Caco-2 (cell line): ENCODE measurements around the gene FASN. TPM values are rescaled to one million over a fixed set of nuclear protein-coding genes. Genes with fewer than 3 reads are reported as not detected.

Source experiments
- BruUV-seq: library from RNA; stranded (reverse); fragments of 400-500 nt; replicated peaks from 2 replicates; lab custom pipeline; 2021; lab: Mats Ljungman, UMichigan
- CTCF ChIA-PET: fragments of 300-600 bp; sonication (Branson Sonifier 250); formaldehyde crosslinking; loops from one replicate; lab custom pipeline; 2022; ENCODE audit warnings: antibody characterized with exemption; lab: Charles Lee
- POLR2A ChIA-PET: fragments of 300-600 bp; sonication (Branson Sonifier 250); formaldehyde crosslinking; loops from one replicate; lab custom pipeline; 2022; ENCODE audit warnings: antibody characterized with exemption; lab: Charles Lee
- DNase-seq, 2 experiments: peaks; one replicate each; pipeline versions ENCODE4 v3.0.0 to v3.0.0-alpha.2; 2020 to 2022
- H3K27me3 ChIP-seq: replicated peaks from 2 replicates; pipeline ENCODE4 v1.6.0; 2011; ENCODE audit warnings: low read length; ENCODE audit not compliant: control insufficient read depth, insufficient read depth
- H3K36me3 ChIP-seq: 2 replicates; pipeline ENCODE4 v1.5.1; 2011; ENCODE audit warnings: low read length; ENCODE audit not compliant: control insufficient read depth, insufficient read depth
- H3K4me1 ChIP-seq: fragments of 250-450 bp; sonication (Bioruptor Pico); 2 replicates; pipeline ENCODE4 v1.5.1; 2020; ENCODE audit warnings: mild to moderate bottlenecking
- H3K4me3 ChIP-seq: 2 replicates; pipeline ENCODE4 v1.5.1; 2011; ENCODE audit warnings: low read depth, mild to moderate bottlenecking, control low read depth, low read length
- H3K9me3 ChIP-seq: fragments of 250-450 bp; sonication (Bioruptor Pico); 2 replicates; pipeline ENCODE4 v1.5.1; 2020; ENCODE audit warnings: mild to moderate bottlenecking, moderate library complexity
- H3K27ac Mint-ChIP-seq: one replicate; pipeline ENCODE4 v1.8.0; 2022; ENCODE audit warnings: mixed read lengths; ENCODE audit not compliant: unreplicated experiment
- H3K27me3 Mint-ChIP-seq: one replicate; pipeline ENCODE4 v1.8.0; 2022; ENCODE audit warnings: mixed read lengths; ENCODE audit not compliant: insufficient read depth, unreplicated experiment
- H3K36me3 Mint-ChIP-seq: one replicate; pipeline ENCODE4 v1.8.0; 2022; ENCODE audit warnings: mild to moderate bottlenecking, mixed read lengths; ENCODE audit not compliant: insufficient read depth, unreplicated experiment
- H3K4me1 Mint-ChIP-seq: one replicate; pipeline ENCODE4 v1.8.0; 2022; ENCODE audit warnings: low read depth, mixed read lengths; ENCODE audit not compliant: unreplicated experiment
- H3K4me3 Mint-ChIP-seq: one replicate; pipeline ENCODE4 v1.8.0; 2022; ENCODE audit warnings: mild to moderate bottlenecking, moderate library complexity, mixed read lengths; ENCODE audit not compliant: unreplicated experiment
- H3K9me3 Mint-ChIP-seq: one replicate; pipeline ENCODE4 v1.8.0; 2022; ENCODE audit warnings: mixed read lengths; ENCODE audit not compliant: unreplicated experiment
- intact Hi-C: fragments of 100-400 bp; cut with micrococcal nuclease; formaldehyde crosslinking; loops from one replicate; pipeline ENCODE4 v1.10.0; 2022; ENCODE audit not compliant: unreplicated experiment
- total RNA-seq: library from RNA; stranded (reverse); gene quantifications from 2 replicates; pipeline ENCODE4 v1.2.3, GENCODE V29; 2022
- TF ChIP-seq, protein P1 (sequence below), 2 experiments: fragments of 200-600 bp in 1 of 2; IDR thresholded peaks; 1 replicate in 1 of 2; 2 replicates in 1 of 2; pipeline versions ENCODE4 v1.5.1 to v1.8.0; 2011 to 2022; ENCODE audit warnings: antibody characterized with exemption in 1 of 2, control low read depth in 1 of 2, inconsistent platforms in 1 of 2, low read depth in 1 of 2, low read length in 1 of 2, mild to moderate bottlenecking in 1 of 2, moderate library complexity in 1 of 2; ENCODE audit not compliant: insufficient read depth in 1 of 2, severe bottlenecking in 1 of 2, unreplicated experiment in 1 of 2

Gene FASN
- total RNA-seq, 1 experiment from 2014 or later, result 330 TPM

DNA sequence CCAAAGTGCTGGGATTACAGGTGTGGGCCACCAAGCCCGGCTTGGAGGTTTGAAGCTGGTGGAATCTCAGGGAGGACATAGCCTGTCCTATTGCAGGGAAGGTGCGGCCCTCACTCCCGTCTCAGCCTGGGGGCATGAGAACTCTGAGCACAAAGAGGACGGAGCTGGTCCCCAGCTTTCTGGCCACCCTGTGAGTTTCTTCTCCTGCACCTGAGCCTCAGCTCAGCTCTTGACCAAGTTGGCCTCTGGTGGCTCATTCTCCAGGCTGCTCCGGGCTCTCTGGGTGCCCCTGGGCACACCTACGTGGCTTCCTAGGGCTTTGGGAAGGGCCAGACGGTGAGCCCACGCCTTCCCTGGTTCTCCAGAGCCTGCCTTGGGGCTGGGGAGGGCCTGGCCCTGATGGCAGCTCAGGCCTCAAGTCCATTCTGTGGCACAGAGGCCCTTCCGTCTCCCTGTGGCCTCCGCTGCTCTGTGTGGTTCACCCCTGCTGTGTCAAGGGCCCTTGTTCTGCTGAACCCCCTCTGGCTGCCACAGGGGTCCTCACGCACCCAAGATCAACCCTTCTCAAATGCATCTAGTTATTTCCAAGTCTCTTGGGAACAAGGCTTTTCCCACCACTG, 6.9 kb upstream of the FASN start:
- peaks cover 42% of the 10 kb centered on the region for H3K4me1 Mint-ChIP-seq
- peak in 1 of 2 experiments; percentile 11 for DNase-seq
- H3K4me3 Mint-ChIP-seq, result peak overlapping the region; percentile 40
- peak overlapping the region; percentile 87 for H3K27ac Mint-ChIP-seq
- H3K27me3 Mint-ChIP-seq, result no peaks in the 10 kb centered on the region
- intact Hi-C loops, result loop anchor here (2.0 kb wide), 1 partner anchor 72 kb away; no protein-coding TSS in a partner anchor
- TF ChIP-seq, protein P1, sequence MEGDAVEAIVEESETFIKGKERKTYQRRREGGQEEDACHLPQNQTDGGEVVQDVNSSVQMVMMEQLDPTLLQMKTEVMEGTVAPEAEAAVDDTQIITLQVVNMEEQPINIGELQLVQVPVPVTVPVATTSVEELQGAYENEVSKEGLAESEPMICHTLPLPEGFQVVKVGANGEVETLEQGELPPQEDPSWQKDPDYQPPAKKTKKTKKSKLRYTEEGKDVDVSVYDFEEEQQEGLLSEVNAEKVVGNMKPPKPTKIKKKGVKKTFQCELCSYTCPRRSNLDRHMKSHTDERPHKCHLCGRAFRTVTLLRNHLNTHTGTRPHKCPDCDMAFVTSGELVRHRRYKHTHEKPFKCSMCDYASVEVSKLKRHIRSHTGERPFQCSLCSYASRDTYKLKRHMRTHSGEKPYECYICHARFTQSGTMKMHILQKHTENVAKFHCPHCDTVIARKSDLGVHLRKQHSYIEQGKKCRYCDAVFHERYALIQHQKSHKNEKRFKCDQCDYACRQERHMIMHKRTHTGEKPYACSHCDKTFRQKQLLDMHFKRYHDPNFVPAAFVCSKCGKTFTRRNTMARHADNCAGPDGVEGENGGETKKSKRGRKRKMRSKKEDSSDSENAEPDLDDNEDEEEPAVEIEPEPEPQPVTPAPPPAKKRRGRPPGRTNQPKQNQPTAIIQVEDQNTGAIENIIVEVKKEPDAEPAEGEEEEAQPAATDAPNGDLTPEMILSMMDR (IDR thresholded peaks at IDR 0.05; ENCODE audit: insufficient read depth in 1 of 2, low read depth in 1 of 2, low read length in 1 of 2, severe bottlenecking in 1 of 2, unreplicated experiment in 1 of 2), result no peak
- ChIA-PET POLR2A (interaction anchor here (1.4 kb wide), 1 partner anchor 67 kb away, joined by 5 read pairs; the partner anchor contains the start of gene DCXR), CTCF (interaction anchor here (0.6 to 2.4 kb wide), 2 partner anchors 67 to 75 kb away, joined by 3 to 7 read pairs; partner anchors contain the start of gene DCXR)
- H3K9me3 Mint-ChIP-seq, result no peaks in the 10 kb centered on the region
- BruUV-seq, result no TSS peak
- peaks cover 70% of the 10 kb centered on the region for H3K36me3 Mint-ChIP-seq
- Histone ChIP-seq H3K27me3 (no peaks in the 10 kb centered on the region), H3K36me3 (no peaks in the 10 kb centered on the region), H3K4me3 (no peak overlapping the region), H3K9me3 (no peaks in the 10 kb centered on the region), H3K4me1 (peaks cover 75% of the 10 kb centered on the region)

GRCh38 chr17:82103553-82104451, 5.8 kb upstream of the FASN start:
- Mint-ChIP-seq H3K4me3 (peak overlapping the region; percentile 66), H3K27ac (peak overlapping the region; percentile 88), H3K4me1 (peaks cover 42% of the 10 kb centered on the region), H3K9me3 (no peaks in the 10 kb centered on the region), H3K36me3 (peaks cover 72% of the 10 kb centered on the region), H3K27me3 (no peaks in the 10 kb centered on the region)
- intact Hi-C loops, result loop anchor here (2.0 kb wide), 1 partner anchor 71 kb away; no protein-coding TSS in a partner anchor
- ChIA-PET CTCF (interaction anchor here (0.5 to 2.4 kb wide), 3 partner anchors 66 to 425 kb away, joined by 3 to 7 read pairs (median 4); partner anchors contain the start of gene DCXR), POLR2A (interaction anchor here (0.8 to 1.4 kb wide), 3 partner anchors 27 to 189 kb away, joined by 3 to 5 read pairs (median 3); partner anchors contain the start of gene DCXR)
- BruUV-seq, result no TSS peak
- peaks cover 83% of the 10 kb centered on the region for H3K4me1 ChIP-seq
- TF ChIP-seq, protein P1 (IDR thresholded peaks at IDR 0.05; ENCODE audit: insufficient read depth in 1 of 2, low read depth in 1 of 2, low read length in 1 of 2, severe bottlenecking in 1 of 2, unreplicated experiment in 1 of 2), result no peak
- H3K4me3 ChIP-seq, result no peak overlapping the region
- DNase-seq, result peak; percentile 95 to 96
- no peaks in the 10 kb centered on the region for H3K36me3 ChIP-seq
- H3K9me3 ChIP-seq, result no peaks in the 10 kb centered on the region
- no peaks in the 10 kb centered on the region for H3K27me3 ChIP-seq
